Hair follicle dermal papilla cell (primary cell): ENCODE results near the gene ZNF816. TPM values are rescaled to one million over a fixed set of nuclear protein-coding genes. Genes with fewer than 3 reads are reported as not detected.

Experiments used
- total RNA-seq: library from RNA; depleted of rRNA; stranded (reverse); fragments of >200 nt; gene quantifications from 2 replicates; pipeline ENCODE4 v1.2.3, GENCODE V29; 2012

ZNF816 gene
- 5.2 and 8.1 TPM in 2 replicates for total RNA-seq

GRCh38 chr19:52962394-52963246 lies at the start of gene ZNF816:
Gene ZNF816 (minus strand): TSS chr19:52962881. CDS start chr19:52956089, 6,792 bp downstream.

GRCh38 chr19:52922841-52923777 lies 39.6 kb downstream of the ZNF816 start, which contains the start of gene ZNF888:
Gene ZNF888 (minus strand): TSS chr19:52923428. CDS start chr19:52917873, 5,555 bp downstream.

Other genes starting within 250 kb of the ZNF816 start
- 10.4 and 11.5 TPM in 2 replicates for gene ZNF611, start 227.8 kb downstream of the ZNF816 start, total RNA-seq
- gene ZNF600, start 176.1 kb downstream of the ZNF816 start, total RNA-seq: 6.3 and 7.1 TPM in 2 replicates
- gene ZNF28, start 141.2 kb downstream of the ZNF816 start, total RNA-seq: 14.5 and 19.0 TPM in 2 replicates
- gene ZNF468, start 105.3 kb downstream of the ZNF816 start, total RNA-seq: 19.9 and 23.2 TPM in 2 replicates
- 14.1 and 20.0 TPM in 2 replicates for gene ZNF320, start 65.2 kb downstream of the ZNF816 start, total RNA-seq
- gene ZNF888, start 39.5 kb downstream of the ZNF816 start, total RNA-seq: 5.0 and 6.1 TPM in 2 replicates
- gene ERVV-1, start 51.0 kb upstream of the ZNF816 start, total RNA-seq: not detected in 2 replicates
- not detected in 2 replicates for gene ERVV-2, start 81.9 kb upstream of the ZNF816 start, total RNA-seq
- gene ZNF160, start 140.5 kb upstream of the ZNF816 start, total RNA-seq: 43.2 and 50.8 TPM in 2 replicates
- gene ZNF415, start 170.0 kb upstream of the ZNF816 start, total RNA-seq: 8.4 and 11.2 TPM in 2 replicates
- gene ZNF347, start 196.2 kb upstream of the ZNF816 start, total RNA-seq: 8.3 and 8.5 TPM in 2 replicates
- gene ZNF665, start 230.5 kb upstream of the ZNF816 start, total RNA-seq: 5.2 and 7.5 TPM in 2 replicates